Measurements from ENCODE around the gene STYXL1.

The STYXL1 gene

DNA sequence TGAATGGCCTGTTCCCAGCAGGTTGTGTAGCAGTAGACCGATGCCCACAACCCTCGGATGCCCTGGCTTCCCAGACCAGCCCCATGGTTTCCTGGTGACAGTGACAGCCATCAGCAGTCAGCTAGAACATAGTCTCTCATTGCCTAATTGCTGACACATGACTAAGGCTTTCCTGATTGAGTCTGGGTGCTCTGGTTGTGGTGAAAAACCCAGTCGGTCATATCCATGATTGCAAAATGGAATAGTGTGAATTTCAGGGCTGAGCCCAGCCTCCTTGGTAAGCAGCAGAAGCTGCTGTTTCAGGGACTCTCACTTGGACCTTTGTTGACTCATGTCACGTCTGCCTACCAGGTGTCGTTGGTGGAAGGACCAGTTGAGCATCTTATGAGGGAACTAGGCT is 96.3 kb downstream of the STYXL1 start:
- DNase-seq, result no peak

DNA sequence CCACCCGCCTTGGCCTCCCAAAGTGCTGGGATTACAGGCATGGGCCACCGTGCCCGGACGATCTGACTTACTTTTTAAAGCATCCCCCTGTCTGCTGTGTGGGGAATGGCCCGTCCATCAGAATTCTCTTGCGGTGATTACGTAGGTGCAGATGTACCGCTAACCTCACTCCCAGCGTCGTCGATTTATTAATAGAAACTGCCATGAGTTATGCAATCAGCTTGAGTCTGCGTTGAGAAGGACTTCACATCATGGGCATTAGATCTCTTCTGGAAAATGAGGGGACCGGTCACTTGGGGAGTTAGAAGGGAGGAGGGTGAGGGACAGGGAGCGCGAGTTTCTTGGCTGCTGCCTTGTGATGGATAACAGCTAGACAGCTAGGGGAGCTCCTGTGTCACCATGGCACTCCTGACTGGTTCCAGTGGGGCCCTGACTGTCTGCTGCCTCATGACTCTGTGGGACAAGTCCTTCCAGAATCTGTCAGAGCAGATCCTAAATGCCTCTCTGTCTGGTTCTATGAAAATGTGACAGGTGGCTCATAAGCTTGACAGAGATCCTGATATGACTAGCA is 97.6 kb downstream of the STYXL1 start:
- no peak for DNase-seq

DNA sequence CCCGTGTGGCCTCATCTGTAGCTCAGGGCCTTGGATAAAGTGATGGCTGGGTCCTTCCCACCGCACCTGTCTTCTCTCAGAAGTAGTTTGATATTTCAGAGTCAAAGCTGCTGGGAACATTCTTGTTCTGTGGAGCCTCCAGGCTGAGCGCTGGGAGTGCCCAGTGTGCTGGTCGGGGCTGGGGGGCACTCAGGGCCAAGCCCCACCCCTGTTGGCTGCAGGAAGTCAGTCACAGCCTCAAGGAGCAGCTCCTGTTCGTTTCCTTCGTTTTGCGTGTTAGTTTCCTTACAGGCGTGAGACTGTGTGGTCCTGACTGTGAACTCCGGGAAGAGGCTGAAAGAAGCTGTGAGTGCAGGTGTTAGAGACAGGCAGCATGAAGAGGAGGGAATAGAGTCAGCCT is 99.6 kb downstream of the STYXL1 start:
- DNase-seq, result no peak

Data from central memory CD4-positive, alpha-beta T cell (primary cell).